Measurements from ENCODE around the gene LSM14A.

LSM14A gene

DNA sequence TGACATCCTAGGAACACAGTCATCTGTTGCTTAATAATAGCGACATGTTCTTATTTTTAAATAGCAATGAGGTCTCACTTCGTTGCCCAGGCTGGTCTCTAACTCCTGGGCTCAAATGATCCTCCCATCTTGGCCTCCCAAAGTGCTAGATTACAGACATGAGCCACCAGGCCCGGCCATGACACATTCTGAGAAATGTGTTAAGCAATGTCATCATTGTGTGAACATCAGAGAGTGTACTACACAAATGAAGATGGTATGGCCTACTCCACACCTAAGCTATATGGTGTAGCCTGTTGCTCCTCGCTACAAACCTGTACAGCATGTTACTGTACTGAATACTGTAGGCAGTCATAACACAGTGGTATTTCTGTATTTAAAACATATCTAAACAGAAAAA lies 57.4 kb downstream of the LSM14A start:
- H3K27me3 ChIP-seq (ENCODE audit: insufficient read depth, low read length) = no peaks in the 10 kb centered on the region
- no peak overlapping the region for H3K27ac ChIP-seq (ENCODE audit: low read depth, low read length)
- peaks cover 11% of the 10 kb centered on the region for H3K36me3 ChIP-seq (ENCODE audit: insufficient read depth, low read length)
- H3K4me1 ChIP-seq (ENCODE audit: control insufficient read depth, insufficient read depth, low read length, unreplicated experiment) = peaks cover 40% of the 10 kb centered on the region
- H3K4me3 ChIP-seq (ENCODE audit: low read depth, low read length) = no peak overlapping the region
- no peak overlapping the region for H2AFZ ChIP-seq (ENCODE audit: low read length, unreplicated experiment)
- H3K79me2 ChIP-seq (ENCODE audit: control insufficient read depth, insufficient read depth, low read length, unreplicated experiment) = no peaks in the 10 kb centered on the region

DNA sequence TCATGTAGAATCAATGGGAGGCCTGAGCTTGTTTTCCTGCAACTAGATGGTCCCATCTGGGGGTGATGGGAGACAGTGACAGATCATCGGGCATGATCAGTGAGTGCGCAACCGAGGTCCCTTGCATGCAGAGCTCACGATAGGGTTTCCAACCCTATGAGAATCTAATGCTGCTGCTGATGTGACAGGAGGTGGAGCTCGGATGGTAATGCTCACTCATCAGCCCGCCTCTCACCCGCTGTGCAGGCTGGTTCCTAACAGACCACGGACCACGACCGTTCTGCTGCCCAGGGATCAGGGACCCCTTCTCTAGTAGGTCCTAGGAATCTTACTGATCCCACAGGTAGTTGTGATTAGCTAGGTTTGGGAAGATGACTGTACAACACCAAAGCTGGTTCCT lies 58.5 kb downstream of the LSM14A start:
- H3K79me2 ChIP-seq (ENCODE audit: control insufficient read depth, insufficient read depth, low read length, unreplicated experiment) = no peaks in the 10 kb centered on the region
- H3K4me3 ChIP-seq (ENCODE audit: low read depth, low read length) = no peak overlapping the region
- H2AFZ ChIP-seq (ENCODE audit: low read length, unreplicated experiment) = no peak overlapping the region
- peaks cover 29% of the 10 kb centered on the region for H3K4me1 ChIP-seq (ENCODE audit: control insufficient read depth, insufficient read depth, low read length, unreplicated experiment)
- H3K36me3 ChIP-seq (ENCODE audit: insufficient read depth, low read length) = peaks cover 11% of the 10 kb centered on the region
- H3K27me3 ChIP-seq (ENCODE audit: insufficient read depth, low read length) = no peaks in the 10 kb centered on the region
- H3K27ac ChIP-seq (ENCODE audit: low read depth, low read length) = no peak overlapping the region

DNA sequence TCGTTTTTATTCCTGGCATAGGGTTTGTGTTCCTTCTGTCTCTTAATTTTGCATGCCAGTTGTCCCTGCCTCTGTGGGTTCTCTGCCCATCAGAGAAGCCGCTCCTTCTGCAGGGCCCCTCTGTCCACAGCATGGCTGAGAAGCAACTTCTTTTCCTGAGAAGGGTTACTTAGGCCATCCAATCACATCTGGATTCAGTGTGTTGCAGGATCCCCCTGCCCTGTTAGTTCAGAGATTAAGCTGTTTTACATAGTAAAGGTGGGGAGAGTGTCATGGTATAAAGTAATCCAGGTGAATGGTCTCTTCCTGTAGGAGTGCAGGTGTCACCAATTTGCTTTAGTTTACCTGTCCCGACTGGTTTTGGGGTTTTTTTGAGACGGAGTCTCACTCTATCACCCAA lies 59.1 kb downstream of the LSM14A start:
- Histone ChIP-seq H2AFZ (ENCODE audit: low read length, unreplicated experiment) (no peak overlapping the region), H3K79me2 (ENCODE audit: control insufficient read depth, insufficient read depth, low read length, unreplicated experiment) (no peaks in the 10 kb centered on the region), H3K27ac (ENCODE audit: low read depth, low read length) (no peak overlapping the region), H3K4me3 (ENCODE audit: low read depth, low read length) (no peak overlapping the region), H3K36me3 (ENCODE audit: insufficient read depth, low read length) (peaks cover 11% of the 10 kb centered on the region), H3K4me1 (ENCODE audit: control insufficient read depth, insufficient read depth, low read length, unreplicated experiment) (peaks cover 25% of the 10 kb centered on the region), H3K27me3 (ENCODE audit: insufficient read depth, low read length) (no peaks in the 10 kb centered on the region)

- Histone ChIP-seq H3K4me3 (ENCODE audit: low read depth, low read length) (peak overlapping the region; percentile 68), H3K27ac (ENCODE audit: low read depth, low read length) (peak overlapping the region; percentile 69)
These were observed 60.5 kb downstream of the LSM14A start for GRCh38 chr19:34232566-34233481.

GRCh38 chr19:34235425-34235940 lies 63.2 kb downstream of the LSM14A start:
- Histone ChIP-seq H2AFZ (ENCODE audit: low read length, unreplicated experiment) (no peak overlapping the region), H3K27ac (ENCODE audit: low read depth, low read length) (no peak overlapping the region), H3K36me3 (ENCODE audit: insufficient read depth, low read length) (no peaks in the 10 kb centered on the region), H3K27me3 (ENCODE audit: insufficient read depth, low read length) (no peaks in the 10 kb centered on the region), H3K79me2 (ENCODE audit: control insufficient read depth, insufficient read depth, low read length, unreplicated experiment) (no peaks in the 10 kb centered on the region), H3K4me3 (ENCODE audit: low read depth, low read length) (no peak overlapping the region), H3K4me1 (ENCODE audit: control insufficient read depth, insufficient read depth, low read length, unreplicated experiment) (peaks cover 20% of the 10 kb centered on the region)

More at GRCh38 chr19:34232566-34233481, 60.5 kb downstream of the LSM14A start:
- no peak overlapping the region for H2AFZ ChIP-seq (ENCODE audit: low read length, unreplicated experiment)
- peaks cover 25% of the 10 kb centered on the region for H3K4me1 ChIP-seq (ENCODE audit: control insufficient read depth, insufficient read depth, low read length, unreplicated experiment)
- H3K27me3 ChIP-seq (ENCODE audit: insufficient read depth, low read length) = no peaks in the 10 kb centered on the region
- H3K79me2 ChIP-seq (ENCODE audit: control insufficient read depth, insufficient read depth, low read length, unreplicated experiment) = no peaks in the 10 kb centered on the region
- H3K36me3 ChIP-seq (ENCODE audit: insufficient read depth, low read length) = peaks cover 11% of the 10 kb centered on the region

DNA sequence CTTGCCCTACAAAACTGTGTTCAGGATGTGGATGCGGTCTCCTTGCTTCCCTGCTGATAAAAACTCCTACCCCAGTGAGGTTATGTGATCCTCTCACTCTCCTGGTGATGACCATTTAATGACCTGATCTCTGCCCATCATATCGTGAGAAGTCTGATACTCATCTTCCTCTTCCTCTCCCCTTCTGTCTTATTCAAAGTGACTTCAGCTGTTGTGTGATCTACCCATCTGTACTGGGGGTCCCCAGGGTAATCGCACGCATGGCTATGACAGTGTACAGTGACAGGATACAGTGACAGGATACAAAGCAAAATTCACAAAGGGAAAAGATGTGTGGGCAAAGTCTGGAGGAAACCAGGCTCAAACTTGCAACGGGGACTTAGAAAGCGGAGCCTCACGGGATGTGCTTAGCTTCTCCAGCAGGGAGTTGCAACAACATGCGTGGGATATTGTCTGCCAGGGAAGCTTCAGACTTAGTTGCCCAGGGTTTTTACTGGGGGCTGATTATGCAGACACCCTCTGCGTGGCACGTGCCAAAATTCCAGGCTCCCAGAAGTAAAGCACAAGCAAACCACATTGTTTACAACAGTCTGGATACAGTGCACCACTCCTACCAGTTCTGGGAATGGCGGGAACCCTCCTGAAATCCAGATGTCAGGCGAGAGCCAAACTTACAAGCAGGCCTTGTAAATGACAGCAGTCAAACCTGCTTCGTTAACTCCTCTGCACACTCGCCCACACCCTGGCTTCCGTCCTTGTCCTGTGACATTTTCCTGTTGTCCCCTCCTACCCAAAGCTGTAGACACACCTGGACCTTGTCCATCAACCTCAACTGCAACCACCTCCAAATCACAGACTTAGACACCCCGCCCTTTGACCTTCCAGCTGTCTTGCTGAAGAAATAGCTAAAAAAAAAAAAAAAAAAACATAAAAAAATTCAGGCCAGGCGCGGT lies 64.0 kb downstream of the LSM14A start:
- Histone ChIP-seq H3K27me3 (ENCODE audit: insufficient read depth, low read length) (no peaks in the 10 kb centered on the region), H3K36me3 (ENCODE audit: insufficient read depth, low read length) (no peaks in the 10 kb centered on the region), H3K4me1 (ENCODE audit: control insufficient read depth, insufficient read depth, low read length, unreplicated experiment) (peaks cover 17% of the 10 kb centered on the region), H3K4me3 (ENCODE audit: low read depth, low read length) (no peak overlapping the region), H3K79me2 (ENCODE audit: control insufficient read depth, insufficient read depth, low read length, unreplicated experiment) (no peaks in the 10 kb centered on the region), H3K27ac (ENCODE audit: low read depth, low read length) (no peak overlapping the region), H2AFZ (ENCODE audit: low read length, unreplicated experiment) (no peak overlapping the region)

DNA sequence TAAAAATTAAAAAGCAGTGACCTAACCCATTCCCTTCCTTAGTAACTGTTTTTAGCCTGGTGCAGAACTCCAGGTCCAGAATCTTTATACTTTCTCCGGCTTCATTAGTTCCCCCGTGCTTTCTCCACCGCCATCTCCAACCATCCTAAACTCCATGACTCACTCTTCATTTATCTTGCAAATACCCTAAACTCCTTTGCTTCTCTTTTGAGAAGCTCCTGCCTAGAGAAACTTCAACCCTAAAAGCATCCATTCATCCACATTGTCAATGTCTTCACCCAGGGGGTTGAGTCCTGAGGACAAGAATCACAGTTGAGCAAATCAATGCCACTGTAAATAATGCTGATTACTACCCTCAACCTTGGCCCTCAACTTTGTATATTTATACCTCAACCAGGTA lies 65.0 kb downstream of the LSM14A start:
- H3K4me1 ChIP-seq (ENCODE audit: control insufficient read depth, insufficient read depth, low read length, unreplicated experiment) = peaks cover 12% of the 10 kb centered on the region
- H3K4me3 ChIP-seq (ENCODE audit: low read depth, low read length) = no peak overlapping the region
- no peaks in the 10 kb centered on the region for H3K79me2 ChIP-seq (ENCODE audit: control insufficient read depth, insufficient read depth, low read length, unreplicated experiment)
- H3K27ac ChIP-seq (ENCODE audit: low read depth, low read length) = no peak overlapping the region
- no peaks in the 10 kb centered on the region for H3K27me3 ChIP-seq (ENCODE audit: insufficient read depth, low read length)
- no peaks in the 10 kb centered on the region for H3K36me3 ChIP-seq (ENCODE audit: insufficient read depth, low read length)
- H2AFZ ChIP-seq (ENCODE audit: low read length, unreplicated experiment) = no peak overlapping the region

GRCh38 chr19:34237939-34238338 lies 65.6 kb downstream of the LSM14A start:
- H3K4me1 ChIP-seq (ENCODE audit: control insufficient read depth, insufficient read depth, low read length, unreplicated experiment) = peaks cover 6% of the 10 kb centered on the region
- H2AFZ ChIP-seq (ENCODE audit: low read length, unreplicated experiment) = no peak overlapping the region
- H3K36me3 ChIP-seq (ENCODE audit: insufficient read depth, low read length) = no peaks in the 10 kb centered on the region
- no peaks in the 10 kb centered on the region for H3K79me2 ChIP-seq (ENCODE audit: control insufficient read depth, insufficient read depth, low read length, unreplicated experiment)
- H3K27me3 ChIP-seq (ENCODE audit: insufficient read depth, low read length) = no peaks in the 10 kb centered on the region
- no peak overlapping the region for H3K4me3 ChIP-seq (ENCODE audit: low read depth, low read length)
- no peak overlapping the region for H3K27ac ChIP-seq (ENCODE audit: low read depth, low read length)

DNA sequence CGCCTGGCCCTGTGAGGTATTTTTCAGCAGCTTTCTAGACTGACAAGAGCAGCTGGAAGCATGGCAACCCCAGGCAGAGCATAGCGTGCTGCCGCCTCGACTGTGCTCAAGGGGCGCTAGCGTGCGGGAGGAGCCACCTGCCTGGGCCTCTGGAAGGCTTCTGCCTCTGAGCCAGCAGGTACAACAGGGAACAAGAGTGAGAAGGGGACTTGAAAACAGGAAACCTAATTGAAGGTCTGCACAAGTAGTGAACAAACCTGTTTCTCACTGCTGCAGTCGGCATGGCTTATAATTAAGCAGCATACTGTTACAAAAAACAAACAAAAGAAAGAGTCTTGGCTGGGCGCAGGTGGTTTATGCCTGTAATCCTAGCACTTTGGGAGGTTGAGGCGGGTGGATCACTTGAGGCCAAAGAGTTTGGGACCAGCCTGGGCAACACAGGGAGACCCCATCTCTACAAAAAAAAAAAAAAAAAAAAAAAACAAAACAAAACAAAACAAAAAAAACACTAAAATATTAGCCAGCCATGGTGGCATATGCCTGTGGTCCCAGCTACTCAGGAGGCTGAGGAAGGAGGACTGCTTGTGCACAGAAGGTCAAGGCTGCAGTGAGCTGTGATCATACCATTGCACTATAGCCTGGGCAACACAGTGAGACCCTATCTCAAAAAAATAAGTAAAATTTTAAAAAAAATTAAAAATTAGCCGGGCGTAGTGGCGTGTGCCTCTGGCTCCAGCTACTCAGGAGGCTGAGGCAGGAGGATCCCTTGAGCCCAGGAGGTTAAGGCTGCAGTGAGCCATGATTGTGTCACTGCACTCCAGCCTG lies 69.4 kb downstream of the LSM14A start:
- no peaks in the 10 kb centered on the region for H3K36me3 ChIP-seq (ENCODE audit: insufficient read depth, low read length)
- H3K4me3 ChIP-seq (ENCODE audit: low read depth, low read length) = no peak overlapping the region
- H3K79me2 ChIP-seq (ENCODE audit: control insufficient read depth, insufficient read depth, low read length, unreplicated experiment) = no peaks in the 10 kb centered on the region
- no peak overlapping the region for H2AFZ ChIP-seq (ENCODE audit: low read length, unreplicated experiment)
- peaks cover 4% of the 10 kb centered on the region for H3K4me1 ChIP-seq (ENCODE audit: control insufficient read depth, insufficient read depth, low read length, unreplicated experiment)
- H3K27ac ChIP-seq (ENCODE audit: low read depth, low read length) = no peak overlapping the region
- no peaks in the 10 kb centered on the region for H3K27me3 ChIP-seq (ENCODE audit: insufficient read depth, low read length)
